ENCODE results near the gene NR3C2.

Gene NR3C2

DNA sequence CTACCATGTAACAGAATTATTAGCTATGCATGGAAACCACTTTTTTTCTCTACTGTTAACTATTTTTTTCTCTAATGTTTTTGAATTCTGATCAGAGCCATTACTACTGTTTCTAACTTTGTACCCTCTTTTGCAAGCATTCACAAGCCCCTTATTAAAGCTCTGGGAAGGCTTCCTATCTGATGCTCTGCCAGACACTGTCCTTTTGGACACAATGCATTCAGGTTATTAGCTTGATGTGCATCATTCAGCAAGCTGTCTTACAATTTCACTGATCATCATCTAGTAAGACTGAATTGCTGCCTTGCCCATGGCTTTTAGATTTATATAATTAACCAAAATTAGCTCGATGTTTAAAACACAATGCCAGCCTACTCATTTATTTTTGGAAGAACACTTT is 155.1 kb downstream of the NR3C2 start:
- in situ Hi-C loops (cut with MboI; ENCODE audit: low pct_unique_long_range_greater_than_20kb, low sequenced_read_pairs, unreplicated experiment), result no loop called here
- TF ChIP-seq, protein P1, sequence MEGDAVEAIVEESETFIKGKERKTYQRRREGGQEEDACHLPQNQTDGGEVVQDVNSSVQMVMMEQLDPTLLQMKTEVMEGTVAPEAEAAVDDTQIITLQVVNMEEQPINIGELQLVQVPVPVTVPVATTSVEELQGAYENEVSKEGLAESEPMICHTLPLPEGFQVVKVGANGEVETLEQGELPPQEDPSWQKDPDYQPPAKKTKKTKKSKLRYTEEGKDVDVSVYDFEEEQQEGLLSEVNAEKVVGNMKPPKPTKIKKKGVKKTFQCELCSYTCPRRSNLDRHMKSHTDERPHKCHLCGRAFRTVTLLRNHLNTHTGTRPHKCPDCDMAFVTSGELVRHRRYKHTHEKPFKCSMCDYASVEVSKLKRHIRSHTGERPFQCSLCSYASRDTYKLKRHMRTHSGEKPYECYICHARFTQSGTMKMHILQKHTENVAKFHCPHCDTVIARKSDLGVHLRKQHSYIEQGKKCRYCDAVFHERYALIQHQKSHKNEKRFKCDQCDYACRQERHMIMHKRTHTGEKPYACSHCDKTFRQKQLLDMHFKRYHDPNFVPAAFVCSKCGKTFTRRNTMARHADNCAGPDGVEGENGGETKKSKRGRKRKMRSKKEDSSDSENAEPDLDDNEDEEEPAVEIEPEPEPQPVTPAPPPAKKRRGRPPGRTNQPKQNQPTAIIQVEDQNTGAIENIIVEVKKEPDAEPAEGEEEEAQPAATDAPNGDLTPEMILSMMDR (IDR thresholded peaks at IDR 0.05; ENCODE audit: extremely low read depth, insufficient read depth, missing control alignments), result no peak
- DNase-seq (ENCODE audit: low spot score), result no peak

DNA sequence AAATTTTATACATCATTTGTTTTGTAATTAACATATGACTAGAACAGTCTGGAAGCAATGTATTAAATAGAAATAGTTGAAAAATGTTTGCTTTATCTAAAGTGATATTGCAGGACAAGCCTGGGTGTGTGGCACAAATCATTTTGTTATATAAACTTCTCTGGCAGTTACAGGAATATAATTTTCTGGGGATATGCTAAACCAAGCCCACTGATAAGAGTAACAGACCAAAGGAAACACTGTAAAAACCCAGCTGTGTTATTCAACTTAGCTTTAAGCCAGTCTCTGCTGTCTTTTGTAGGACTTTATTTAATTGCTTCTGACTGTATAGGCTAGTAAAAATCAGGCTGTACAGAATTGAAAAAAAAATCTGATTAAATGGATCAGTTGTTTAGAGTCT is 156.2 kb downstream of the NR3C2 start:
- DNase-seq (ENCODE audit: low spot score), result no peak
- TF ChIP-seq, protein P1 (IDR thresholded peaks at IDR 0.05; ENCODE audit: extremely low read depth, insufficient read depth, missing control alignments), result no peak
- in situ Hi-C loops (cut with MboI; ENCODE audit: low pct_unique_long_range_greater_than_20kb, low sequenced_read_pairs, unreplicated experiment), result no loop called here

DNA sequence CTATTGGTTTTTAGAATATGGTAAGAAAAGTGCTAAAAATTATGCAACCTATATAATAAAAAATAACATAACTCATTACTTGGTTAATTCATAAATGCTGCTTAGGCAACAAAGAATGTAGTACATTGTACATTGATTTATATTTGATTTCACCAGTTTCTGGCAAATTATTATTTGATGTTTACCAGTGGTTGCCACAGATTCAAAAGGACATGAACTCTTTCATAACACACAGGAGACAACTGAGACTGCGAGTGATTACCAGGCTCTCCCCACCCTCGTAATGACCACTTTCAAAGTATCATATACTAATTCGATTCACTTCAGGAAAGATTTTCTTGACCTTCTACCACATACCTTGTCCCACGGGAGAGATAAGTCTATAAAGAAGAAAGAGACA is 158.5 kb downstream of the NR3C2 start:
- in situ Hi-C loops (cut with MboI; ENCODE audit: low pct_unique_long_range_greater_than_20kb, low sequenced_read_pairs, unreplicated experiment), result no loop called here
- no peak for DNase-seq (ENCODE audit: low spot score)
- TF ChIP-seq, protein P1 (IDR thresholded peaks at IDR 0.05; ENCODE audit: extremely low read depth, insufficient read depth, missing control alignments), result no peak

DNA sequence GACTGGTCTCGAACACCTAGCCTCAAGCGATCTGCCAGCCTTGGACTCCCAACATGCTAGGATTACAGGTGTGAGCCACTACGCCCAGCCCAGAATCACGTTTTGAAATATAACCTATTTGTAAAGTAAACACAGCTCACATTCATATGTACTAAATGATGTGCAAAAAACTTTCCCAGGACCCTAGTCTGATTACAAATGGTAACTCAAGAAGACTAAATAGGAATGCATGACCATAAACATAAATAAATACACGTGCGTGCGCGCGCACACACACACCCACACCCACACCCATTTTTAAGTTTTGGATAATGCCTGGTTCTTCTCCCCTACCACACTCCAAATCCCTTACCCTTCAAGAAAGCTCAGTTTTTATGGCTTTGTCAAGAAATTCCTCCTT is 163.9 kb downstream of the NR3C2 start:
- TF ChIP-seq, protein P1 (IDR thresholded peaks at IDR 0.05; ENCODE audit: extremely low read depth, insufficient read depth, missing control alignments), result no peak
- no peak for DNase-seq (ENCODE audit: low spot score)
- in situ Hi-C loops (cut with MboI; ENCODE audit: low pct_unique_long_range_greater_than_20kb, low sequenced_read_pairs, unreplicated experiment), result no loop called here

DNA sequence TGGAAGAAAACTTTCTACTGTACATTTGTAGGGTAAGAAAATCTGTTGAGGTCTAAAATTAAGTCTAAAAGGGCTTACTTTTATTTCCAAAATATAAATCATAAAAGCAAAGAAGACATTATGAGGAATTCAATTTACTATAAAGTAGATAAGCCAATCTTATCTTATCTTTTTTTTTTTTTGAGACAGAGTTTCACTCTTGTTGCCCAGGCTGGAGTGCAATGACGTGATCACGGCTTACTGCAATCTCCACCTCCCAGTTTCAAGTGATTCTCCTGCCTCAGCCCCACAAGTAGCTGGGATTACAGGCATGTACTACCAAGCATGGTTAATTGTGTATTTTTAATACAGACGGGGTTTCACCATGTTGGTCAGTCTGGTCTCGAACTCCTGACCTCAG is 166.9 kb downstream of the NR3C2 start:
- TF ChIP-seq, protein P1 (IDR thresholded peaks at IDR 0.05; ENCODE audit: extremely low read depth, insufficient read depth, missing control alignments), result no peak
- in situ Hi-C loops (cut with MboI; ENCODE audit: low pct_unique_long_range_greater_than_20kb, low sequenced_read_pairs, unreplicated experiment), result no loop called here
- no peak for DNase-seq (ENCODE audit: low spot score)

DNA sequence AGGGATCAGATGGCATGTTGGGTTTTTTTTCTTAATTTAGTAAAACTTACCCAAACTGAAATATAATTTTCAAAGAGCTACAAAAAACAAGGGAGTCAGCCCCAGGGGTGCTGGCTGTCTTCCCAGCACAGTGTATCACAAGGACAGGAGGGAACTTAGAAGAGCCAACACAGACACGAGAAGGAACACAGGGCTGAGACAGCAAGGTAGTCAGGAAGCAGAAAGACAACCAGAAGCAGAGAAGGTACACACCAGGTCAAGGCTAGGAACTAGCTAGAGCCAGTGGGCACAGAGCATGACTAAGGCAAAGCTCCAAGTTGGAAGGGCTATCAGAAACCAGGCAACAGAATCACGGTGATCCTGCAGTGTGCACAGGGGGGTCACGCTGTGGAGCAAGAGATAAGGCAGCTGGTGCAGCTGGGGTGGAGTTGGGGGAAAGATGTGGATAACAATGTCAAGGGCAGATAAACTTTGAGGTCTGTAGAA is 168.7 kb downstream of the NR3C2 start:
- in situ Hi-C loops (cut with MboI; ENCODE audit: low pct_unique_long_range_greater_than_20kb, low sequenced_read_pairs, unreplicated experiment), result no loop called here
- DNase-seq (ENCODE audit: low spot score), result no peak
- TF ChIP-seq, protein P1 (IDR thresholded peaks at IDR 0.05; ENCODE audit: extremely low read depth, insufficient read depth, missing control alignments), result no peak

DNA sequence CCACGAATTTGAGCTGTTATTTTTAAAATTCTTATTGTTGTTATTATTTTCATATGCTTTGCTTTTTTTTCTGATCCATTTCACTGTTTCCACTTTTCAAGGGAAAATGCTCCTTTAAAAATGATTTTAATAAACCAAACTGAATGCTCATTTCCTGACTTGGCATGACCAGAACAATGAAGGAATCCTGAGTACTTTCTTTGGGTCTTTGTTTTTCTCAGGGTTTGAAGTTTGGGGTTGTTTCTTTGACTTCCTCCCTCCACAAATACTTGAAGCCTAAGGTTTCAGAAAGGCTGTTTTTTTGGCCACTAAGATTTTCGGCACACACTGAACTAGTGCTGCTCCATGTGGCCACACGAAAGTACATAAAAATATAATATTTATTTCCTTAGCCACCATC is 171.0 kb downstream of the NR3C2 start:
- in situ Hi-C loops (cut with MboI; ENCODE audit: low pct_unique_long_range_greater_than_20kb, low sequenced_read_pairs, unreplicated experiment), result no loop called here

More for the DNA sequence above, 171.0 kb downstream of the NR3C2 start:
- DNase-seq (ENCODE audit: low spot score), result no peak
- TF ChIP-seq, protein P1 (IDR thresholded peaks at IDR 0.05; ENCODE audit: extremely low read depth, insufficient read depth, missing control alignments), result no peak
